IMR-90 (cell line): ENCODE results near the gene DEPDC1. TPM values are rescaled to one million over a fixed set of nuclear protein-coding genes. Genes with fewer than 3 reads are reported as not detected.
A peak's percentile ranks its signal among the peaks of the same experiment; 100 is the strongest.

Experiments
- ATAC-seq: fragments of 200-7000 bp; cut with Tn5 transposase; 2 replicates; pipeline ENCODE4 v1.9.1; 2020; ENCODE audit warnings: low read depth, mild to moderate bottlenecking, moderate library complexity
- BruUV-seq: library from RNA; stranded (reverse); fragments of 400-500 nt; replicated peaks from 2 replicates; lab custom pipeline; 2021; lab: Mats Ljungman, UMichigan
- CTCF ChIA-PET: fragments of 300-600 bp; formaldehyde crosslinking; extraction: SDS; loops from one replicate; lab custom pipeline; 2021; ENCODE audit warnings: antibody characterized with exemption; lab: Yijun Ruan, JAX
- POLR2A ChIA-PET: fragments of 300-600 bp; sonication (Branson Sonifier 250); formaldehyde crosslinking; loops from one replicate; lab custom pipeline; 2022; ENCODE audit warnings: antibody characterized with exemption; ENCODE audit not compliant: unreplicated experiment; lab: Charles Lee
- DNase-seq: peaks from one replicate; pipeline ENCODE4 v3.0.0; 2013
- H2AFZ ChIP-seq: replicated peaks from 2 replicates; pipeline ENCODE3; 2013; ENCODE audit warnings: low read length, mild to moderate bottlenecking; ENCODE audit not compliant: poor library complexity
- H2AK5ac ChIP-seq: 2 replicates; pipeline ENCODE4 v1.6.1; 2013; ENCODE audit warnings: low read depth, low read length, inconsistent platforms
- H2AK9ac ChIP-seq: replicated peaks from 2 replicates; pipeline ENCODE3; 2013; ENCODE audit warnings: mild to moderate bottlenecking, low read depth, low read length, moderate library complexity; ENCODE audit not compliant: poor library complexity
- H2BK120ac ChIP-seq: 2 replicates; pipeline ENCODE4 v1.6.1; 2013; ENCODE audit warnings: low read depth, low read length, inconsistent platforms
- H2BK15ac ChIP-seq: 3 replicates; pipeline ENCODE4 v1.6.1; 2013; ENCODE audit warnings: low read depth, low read length, inconsistent platforms
- H2BK20ac ChIP-seq: 2 replicates; pipeline ENCODE4 v1.6.1; 2013; ENCODE audit warnings: low read depth, mild to moderate bottlenecking, inconsistent platforms, low read length, moderate library complexity
- H2BK5ac ChIP-seq: 2 replicates; pipeline ENCODE4 v1.6.1; 2013; ENCODE audit warnings: mild to moderate bottlenecking, low read depth, low read length, inconsistent platforms; ENCODE audit not compliant: poor library complexity, severe bottlenecking
- H3K14ac ChIP-seq: replicated peaks from 2 replicates; pipeline ENCODE4 v1.6.1; 2013; ENCODE audit warnings: low read depth, low read length, inconsistent platforms
- H3K18ac ChIP-seq: 2 replicates; pipeline ENCODE4 v1.6.1; 2013; ENCODE audit warnings: low read depth, low read length, control low read depth
- H3K23ac ChIP-seq: 2 replicates; pipeline ENCODE4 v1.6.1; 2013; ENCODE audit warnings: low read depth, low read length, inconsistent platforms
- H3K27ac ChIP-seq: 2 replicates; pipeline ENCODE4 v1.5.1; 2013; ENCODE audit warnings: mild to moderate bottlenecking, control low read depth, low read length; ENCODE audit not compliant: insufficient read depth
- H3K27me3 ChIP-seq: 2 replicates; pipeline ENCODE4 v1.6.1; 2013; ENCODE audit warnings: low read length; ENCODE audit not compliant: control insufficient read depth, insufficient read depth
- H3K36me3 ChIP-seq: 2 replicates; pipeline ENCODE4 v1.6.1; 2013; ENCODE audit warnings: low read length, mixed read lengths; ENCODE audit not compliant: control insufficient read depth, insufficient read depth
- H3K4ac ChIP-seq: 2 replicates; pipeline ENCODE4 v1.6.1; 2013; ENCODE audit warnings: low read depth, low read length, inconsistent platforms
- H3K4me1 ChIP-seq: 2 replicates; pipeline ENCODE4 v1.6.1; 2013; ENCODE audit warnings: low read length, mixed read lengths; ENCODE audit not compliant: control insufficient read depth, insufficient read depth
- H3K4me2 ChIP-seq: 2 replicates; pipeline ENCODE4 v1.6.1; 2013; ENCODE audit warnings: low read depth, mild to moderate bottlenecking, control low read depth, low read length, moderate library complexity
- H3K4me3 ChIP-seq: 2 replicates; pipeline ENCODE4 v1.5.1; 2013; ENCODE audit warnings: low read depth, mild to moderate bottlenecking, control low read depth, low read length, moderate library complexity; ENCODE audit not compliant: insufficient read depth
- H3K56ac ChIP-seq: 2 replicates; pipeline ENCODE4 v1.6.1; 2013; ENCODE audit warnings: low read length, inconsistent platforms; ENCODE audit not compliant: insufficient read depth; ENCODE audit errors: extremely low read depth
- H3K79me1 ChIP-seq, 2 experiments: 2 replicates each; pipeline ENCODE4 v1.6.1; 2013; ENCODE audit warnings: low read length in 2 of 2, inconsistent platforms in 1 of 2, low read depth in 1 of 2
- H3K9ac ChIP-seq: 2 replicates; pipeline ENCODE4 v1.6.1; 2013; ENCODE audit warnings: low read depth, low read length, control low read depth
- H3K9me1 ChIP-seq: 2 replicates; pipeline ENCODE4 v1.6.1; 2013; ENCODE audit warnings: low read length, inconsistent platforms; ENCODE audit not compliant: insufficient read depth
- H3K9me3 ChIP-seq: 2 replicates; pipeline ENCODE4 v1.6.1; 2013; ENCODE audit warnings: low read length; ENCODE audit not compliant: control insufficient read depth, insufficient read depth
- H4K20me1 ChIP-seq: 2 replicates; pipeline ENCODE4 v1.6.1; 2013; ENCODE audit warnings: low read length, inconsistent platforms; ENCODE audit not compliant: insufficient read depth
- H4K5ac ChIP-seq: 2 replicates; pipeline ENCODE4 v1.6.1; 2013; ENCODE audit warnings: mild to moderate bottlenecking, low read depth, low read length, control low read depth
- H4K8ac ChIP-seq, 2 experiments: 2 replicates each; pipeline ENCODE4 v1.6.1; 2013; ENCODE audit warnings: low read depth in 2 of 2, low read length in 2 of 2, control low read depth in 1 of 2, inconsistent platforms in 1 of 2
- H4K91ac ChIP-seq: 2 replicates; pipeline ENCODE4 v1.6.1; 2013; ENCODE audit warnings: low read depth, low read length, inconsistent platforms; ENCODE audit not compliant: insufficient read depth
- BHLHE40 ChIP-seq: fragments of 150-350 bp; IDR thresholded peaks from 2 replicates; pipeline ENCODE4 v1.6.1; 2016; ENCODE audit warnings: mild to moderate bottlenecking, low read depth, low read length
- CEBPB ChIP-seq: IDR thresholded peaks from 2 replicates; pipeline ENCODE4 v1.6.1; 2012; ENCODE audit warnings: low read depth, low read length, improper control_type of control experiment
- FOS ChIP-seq: fragments of 150-350 bp; IDR thresholded peaks from 2 replicates; pipeline ENCODE4 v1.6.1; 2016; ENCODE audit warnings: low read depth, low read length
- MXI1 ChIP-seq: IDR thresholded peaks from 2 replicates; pipeline ENCODE4 v1.6.1; 2012; ENCODE audit warnings: low read depth, mild to moderate bottlenecking, low read length, moderate library complexity, borderline replicate concordance
- POLR2A ChIP-seq: IDR thresholded peaks from 2 replicates; pipeline ENCODE4 v1.6.1; 2012; ENCODE audit warnings: mild to moderate bottlenecking, low read depth, low read length
- RAD21 ChIP-seq: IDR thresholded peaks from 2 replicates; pipeline ENCODE4 v1.6.1; 2012; ENCODE audit warnings: low read length, improper control_type of control experiment
- RFX5 ChIP-seq: IDR thresholded peaks from 2 replicates; pipeline ENCODE4 v1.8.0; 2012; ENCODE audit warnings: low read depth, mild to moderate bottlenecking, low read length, moderate library complexity
- SMC3 ChIP-seq: fragments of 150-350 bp; IDR thresholded peaks from 2 replicates; pipeline ENCODE4 v1.6.1; 2016; ENCODE audit warnings: low read depth, mild to moderate bottlenecking, antibody characterized with exemption, low read length, moderate library complexity
- WGBS, 2 experiments: methylation state at CpG; one replicate each; pipeline versions ENCODE4 v1.1.5 to v1.1.7; 2013; ENCODE audit warnings: missing lambda C conversion rate in 2 of 2; ENCODE audit not compliant: insufficient read length in 1 of 2; ENCODE audit errors: extremely low coverage in 2 of 2; 5-methylcytosine and 5-hydroxymethylcytosine counted together
- dilution Hi-C: fragments of 300-500 bp; cut with HindIII; formaldehyde crosslinking; loops from one replicate; pipeline ENCODE4 v1.14.3; 2018; ENCODE audit warnings: low sequenced_read_pairs; ENCODE audit not compliant: unreplicated experiment
- in situ Hi-C: fragments of 300-500 bp; cut with MboI; formaldehyde crosslinking; loops from 3 replicates; pipeline ENCODE4 v1.14.3; 2019; ENCODE audit warnings: low sequenced_read_pairs, inconsistent platforms, mixed read lengths
- intact Hi-C: fragments of 100-400 bp; cut with micrococcal nuclease; formaldehyde crosslinking; loops from 2 replicates; pipeline ENCODE4 v1.10.0; 2022
- polyA plus RNA-seq, 3 experiments: library from polyadenylated mRNA; depleted of rRNA; stranded (reverse); fragments of >200 nt; gene quantifications; 2 replicates each; pipeline ENCODE4 v1.2.3, GENCODE V29; 2012; ENCODE audit warnings: low replicate concordance in 1 of 3
- total RNA-seq: library from RNA; depleted of rRNA; stranded (reverse); fragments of >200 nt; gene quantifications from 2 replicates; pipeline ENCODE4 v1.2.3, GENCODE V29; 2012
- TF ChIP-seq, protein P1 (sequence below): fragments of 150-350 bp; IDR thresholded peaks from 2 replicates; pipeline ENCODE4 v1.6.1; 2017; ENCODE audit warnings: mild to moderate bottlenecking, antibody characterized with exemption, low read length, low read depth
- TF ChIP-seq, protein P2 (sequence below): conservative IDR thresholded peaks from 2 replicates; pipeline ENCODE4 v1.5.1; 2012; ENCODE audit warnings: mild to moderate bottlenecking, low read depth, low read length, improper control_type of control experiment
- TF ChIP-seq, protein P3 (sequence below): fragments of 150-350 bp; IDR thresholded peaks from 2 replicates; pipeline ENCODE4 v1.6.1; 2016; ENCODE audit warnings: low read depth, mild to moderate bottlenecking, low read length, moderate library complexity, borderline replicate concordance

Gene DEPDC1
- total and polyA plus RNA-seq, 2 of the 4 experiments (the other 2 are of a cell fraction): 7.4 to 14.7 TPM

DNA sequence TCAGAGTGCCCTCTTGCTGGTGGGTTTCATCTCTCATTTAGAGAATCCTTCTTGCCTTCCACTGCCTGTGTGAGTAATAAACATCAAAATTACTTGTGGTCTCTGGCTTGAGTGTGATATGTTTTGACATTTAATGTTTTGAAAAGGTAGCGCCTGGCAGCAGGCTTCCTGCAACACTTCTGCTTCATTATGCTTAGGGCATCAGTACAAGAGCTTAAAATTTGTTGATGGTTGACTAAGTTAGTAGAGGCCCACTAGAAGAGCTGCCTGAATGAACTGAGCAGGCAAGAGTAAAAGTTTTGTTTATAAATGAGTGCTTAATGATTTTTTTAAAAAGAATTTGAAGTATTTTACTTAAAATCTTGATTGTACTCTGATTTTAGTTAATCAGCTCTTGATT lies 40.7 kb downstream of the DEPDC1 start:
- dilution Hi-C loops (no loop called here), in situ Hi-C loops (loop anchor here (25.0 kb wide), 1 partner anchor 1281 kb away; no protein-coding TSS in a partner anchor), intact Hi-C loops (no loop called here)
- no peak overlapping the region for H3K9ac ChIP-seq
- no peak overlapping the region for H2BK15ac ChIP-seq
- H4K8ac ChIP-seq: no peak overlapping the region
- CTCF ChIA-PET: interaction anchor here (0.6 to 1.7 kb wide), 2 partner anchors 13 to 49 kb away, joined by 4 to 6 read pairs; no protein-coding TSS in a partner anchor
- no peaks in the 10 kb centered on the region for H3K9me3 ChIP-seq
- no peak overlapping the region for H4K91ac ChIP-seq
- no peak overlapping the region for H3K4me3 ChIP-seq
- H3K36me3 ChIP-seq: no peaks in the 10 kb centered on the region
- DNase-seq (no peak), ATAC-seq (peak; percentile 80)
- no peak overlapping the region for H3K56ac ChIP-seq
- H3K27me3 ChIP-seq: no peaks in the 10 kb centered on the region
- H2AK5ac ChIP-seq: no peak overlapping the region
- H2BK120ac ChIP-seq: no peak overlapping the region
- no peak overlapping the region for H3K4me2 ChIP-seq
- H3K9me1 ChIP-seq: peaks cover 2% of the 10 kb centered on the region; the same call in 1 of the 2 replicates
- no peak overlapping the region for H3K4ac ChIP-seq
- WGBS, 2 experiments: 83% methylated on average over 1 of the region's 1 CpG; no CpG with 5 or more reads in 1 of the 2 experiments
- no peak for TF ChIP-seq RFX5
- no peak for TF ChIP-seq CEBPB
- TF ChIP-seq SMC3: no peak
- TF ChIP-seq, protein P1, sequence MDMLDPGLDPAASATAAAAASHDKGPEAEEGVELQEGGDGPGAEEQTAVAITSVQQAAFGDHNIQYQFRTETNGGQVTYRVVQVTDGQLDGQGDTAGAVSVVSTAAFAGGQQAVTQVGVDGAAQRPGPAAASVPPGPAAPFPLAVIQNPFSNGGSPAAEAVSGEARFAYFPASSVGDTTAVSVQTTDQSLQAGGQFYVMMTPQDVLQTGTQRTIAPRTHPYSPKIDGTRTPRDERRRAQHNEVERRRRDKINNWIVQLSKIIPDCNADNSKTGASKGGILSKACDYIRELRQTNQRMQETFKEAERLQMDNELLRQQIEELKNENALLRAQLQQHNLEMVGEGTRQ: no peak
- TF ChIP-seq MXI1: no peak
- TF ChIP-seq, protein P2, sequence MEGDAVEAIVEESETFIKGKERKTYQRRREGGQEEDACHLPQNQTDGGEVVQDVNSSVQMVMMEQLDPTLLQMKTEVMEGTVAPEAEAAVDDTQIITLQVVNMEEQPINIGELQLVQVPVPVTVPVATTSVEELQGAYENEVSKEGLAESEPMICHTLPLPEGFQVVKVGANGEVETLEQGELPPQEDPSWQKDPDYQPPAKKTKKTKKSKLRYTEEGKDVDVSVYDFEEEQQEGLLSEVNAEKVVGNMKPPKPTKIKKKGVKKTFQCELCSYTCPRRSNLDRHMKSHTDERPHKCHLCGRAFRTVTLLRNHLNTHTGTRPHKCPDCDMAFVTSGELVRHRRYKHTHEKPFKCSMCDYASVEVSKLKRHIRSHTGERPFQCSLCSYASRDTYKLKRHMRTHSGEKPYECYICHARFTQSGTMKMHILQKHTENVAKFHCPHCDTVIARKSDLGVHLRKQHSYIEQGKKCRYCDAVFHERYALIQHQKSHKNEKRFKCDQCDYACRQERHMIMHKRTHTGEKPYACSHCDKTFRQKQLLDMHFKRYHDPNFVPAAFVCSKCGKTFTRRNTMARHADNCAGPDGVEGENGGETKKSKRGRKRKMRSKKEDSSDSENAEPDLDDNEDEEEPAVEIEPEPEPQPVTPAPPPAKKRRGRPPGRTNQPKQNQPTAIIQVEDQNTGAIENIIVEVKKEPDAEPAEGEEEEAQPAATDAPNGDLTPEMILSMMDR: no peak
- TF ChIP-seq FOS: no peak
- TF ChIP-seq BHLHE40: no peak
- TF ChIP-seq RAD21: no peak
- TF ChIP-seq POLR2A: no peak
- TF ChIP-seq, protein P3, sequence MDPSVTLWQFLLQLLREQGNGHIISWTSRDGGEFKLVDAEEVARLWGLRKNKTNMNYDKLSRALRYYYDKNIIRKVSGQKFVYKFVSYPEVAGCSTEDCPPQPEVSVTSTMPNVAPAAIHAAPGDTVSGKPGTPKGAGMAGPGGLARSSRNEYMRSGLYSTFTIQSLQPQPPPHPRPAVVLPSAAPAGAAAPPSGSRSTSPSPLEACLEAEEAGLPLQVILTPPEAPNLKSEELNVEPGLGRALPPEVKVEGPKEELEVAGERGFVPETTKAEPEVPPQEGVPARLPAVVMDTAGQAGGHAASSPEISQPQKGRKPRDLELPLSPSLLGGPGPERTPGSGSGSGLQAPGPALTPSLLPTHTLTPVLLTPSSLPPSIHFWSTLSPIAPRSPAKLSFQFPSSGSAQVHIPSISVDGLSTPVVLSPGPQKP: no peak
- H3K79me1 ChIP-seq: no peaks in the 10 kb centered on the region
- no peak overlapping the region for H4K5ac ChIP-seq
- H2AK9ac ChIP-seq: no peak overlapping the region
- H4K20me1 ChIP-seq: no peaks in the 10 kb centered on the region
- no peak overlapping the region for H2AFZ ChIP-seq
- POLR2A ChIA-PET: interaction anchor here (0.9 kb wide), 1 partner anchor 12 kb away, joined by 3 read pairs; no protein-coding TSS in a partner anchor
- H3K23ac ChIP-seq: no peak overlapping the region
- no peak overlapping the region for H2BK5ac ChIP-seq
- no peak overlapping the region for H3K14ac ChIP-seq
- H2BK20ac ChIP-seq: no peak overlapping the region
- no peak overlapping the region for H3K18ac ChIP-seq
- no TSS peak for BruUV-seq
- H3K4me1 ChIP-seq: peaks cover 2% of the 10 kb centered on the region; the same call in 1 of the 2 replicates
- H3K27ac ChIP-seq: no peak overlapping the region
